Hepatocyte (in vitro differentiated cells): ENCODE data around the gene NAV2. TPM values are rescaled to one million over a fixed set of nuclear protein-coding genes. Genes with fewer than 3 reads are reported as not detected.

Experiments used
- DNase-seq: peaks from one replicate; pipeline ENCODE4 v3.0.0-alpha.2; 2016; ENCODE audit warnings: low spot score
- H2AFZ ChIP-seq: fragments of 200-600 bp; sonication (generic); 2 replicates; pipeline ENCODE4 v1.6.0; 2016; ENCODE audit warnings: antibody characterized with exemption, mild to moderate bottlenecking
- H3K27ac ChIP-seq: fragments of 200-600 bp; sonication (generic); 2 replicates; pipeline ENCODE4 v1.5.1; 2016; ENCODE audit warnings: mild to moderate bottlenecking
- H3K27me3 ChIP-seq: fragments of 200-600 bp; sonication (generic); 2 replicates; pipeline ENCODE4 v1.6.1; 2016
- H3K36me3 ChIP-seq: fragments of 200-600 bp; sonication (generic); replicated peaks from 2 replicates; pipeline ENCODE4 v1.5.1; 2016; ENCODE audit warnings: low read depth; ENCODE audit not compliant: insufficient read depth
- H3K4me1 ChIP-seq: fragments of 200-600 bp; sonication (generic); 2 replicates; pipeline ENCODE4 v1.5.1; 2016; ENCODE audit warnings: mild to moderate bottlenecking, moderate library complexity; ENCODE audit not compliant: insufficient read depth
- H3K4me2 ChIP-seq: fragments of 200-600 bp; sonication (generic); 2 replicates; pipeline ENCODE4 v1.6.0; 2016
- H3K4me3 ChIP-seq: fragments of 200-600 bp; sonication (generic); 2 replicates; pipeline ENCODE4 v1.5.1; 2016; ENCODE audit warnings: mild to moderate bottlenecking
- H3K79me2 ChIP-seq: fragments of 200-600 bp; sonication (generic); 2 replicates; pipeline ENCODE4 v1.6.0; 2017; ENCODE audit warnings: mild to moderate bottlenecking
- H3K9me2 ChIP-seq: fragments of 200-600 bp; sonication (generic); replicated peaks from 2 replicates; pipeline ENCODE4 v1.6.0; 2017; ENCODE audit warnings: mild to moderate bottlenecking; ENCODE audit not compliant: insufficient read depth
- H3K9me3 ChIP-seq: fragments of 200-600 bp; sonication (generic); 2 replicates; pipeline ENCODE4 v1.5.1; 2016; ENCODE audit warnings: low read depth, mild to moderate bottlenecking
- H4K20me1 ChIP-seq: fragments of 200-600 bp; sonication (generic); 2 replicates; pipeline ENCODE4 v1.6.0; 2016; ENCODE audit warnings: mild to moderate bottlenecking; ENCODE audit not compliant: insufficient read depth, poor library complexity, severe bottlenecking
- CTCF ChIP-seq: fragments of 200-600 bp; sonication (generic); IDR thresholded peaks from 2 replicates; pipeline ENCODE4 v1.5.1; 2016; ENCODE audit warnings: antibody characterized with exemption, mild to moderate bottlenecking; ENCODE audit not compliant: poor library complexity
- EZH2 ChIP-seq: fragments of 200-600 bp; sonication (generic); IDR thresholded peaks from 2 replicates; pipeline ENCODE4 v1.6.1; 2016; ENCODE audit warnings: antibody characterized with exemption, mild to moderate bottlenecking, borderline replicate concordance
- EZH2phosphoT487 ChIP-seq: fragments of 200-600 bp; sonication (generic); IDR thresholded peaks from one replicate; pipeline ENCODE4 v1.6.1; 2018; ENCODE audit warnings: antibody characterized with exemption, mild to moderate bottlenecking, low read depth, moderate library complexity; ENCODE audit not compliant: unreplicated experiment, severe bottlenecking
- WGBS: methylation state at CpG from one replicate; pipeline ENCODE4 v1.1.6; 2016; ENCODE audit warnings: low lambda C conversion rate; ENCODE audit errors: missing lambda C conversion rate; 5-methylcytosine and 5-hydroxymethylcytosine counted together
- polyA plus RNA-seq: library from polyadenylated mRNA; unstranded; fragments of >200 nt; fragmentation: Nextera tagmentation; extraction: Ambion mirVana; gene quantifications from 2 replicates; pipeline ENCODE4 v1.2.1, GENCODE V29; 2016
- total RNA-seq: library from RNA; depleted of rRNA; stranded (reverse); fragments of >200 nt; gene quantifications from 2 replicates; pipeline ENCODE4 v1.2.3, GENCODE V29; 2014

The NAV2 gene
- total and polyA plus RNA-seq, 2 experiments from 2014 or later = 23.7 to 30.8 TPM

- Histone ChIP-seq H3K27ac (peak overlapping the region; percentile 1), H3K36me3 (no peaks in the 10 kb centered on the region), H3K79me2 (no peaks in the 10 kb centered on the region), H3K9me2 (no peaks in the 10 kb centered on the region), H3K4me3 (no peak overlapping the region), H2AFZ (no peak overlapping the region), H3K4me1 (peaks cover 9% of the 10 kb centered on the region), H4K20me1 (no peaks in the 10 kb centered on the region), H3K27me3 (no peaks in the 10 kb centered on the region), H3K9me3 (no peaks in the 10 kb centered on the region), H3K4me2 (no peak overlapping the region)
- TF ChIP-seq EZH2 (no peak), EZH2phosphoT487 (no peak)
- WGBS = 99% methylated on average over 3 of the region's 3 CpGs
- no peak for DNase-seq
These were observed 24.2 kb downstream of the NAV2 start for GRCh38 chr11:19736831-19737230.

- Histone ChIP-seq H3K9me3 (no peaks in the 10 kb centered on the region), H3K27me3 (no peaks in the 10 kb centered on the region), H3K27ac (no peak overlapping the region), H3K4me2 (no peak overlapping the region), H3K4me3 (no peak overlapping the region), H4K20me1 (no peaks in the 10 kb centered on the region), H3K4me1 (peaks cover 9% of the 10 kb centered on the region), H2AFZ (no peak overlapping the region), H3K36me3 (no peaks in the 10 kb centered on the region), H3K9me2 (no peaks in the 10 kb centered on the region), H3K79me2 (no peaks in the 10 kb centered on the region)
- 82% methylated on average over 4 of the region's 4 CpGs for WGBS
- no peak for TF ChIP-seq EZH2
- TF ChIP-seq CTCF = no peak
- no peak for TF ChIP-seq EZH2phosphoT487
- no peak for DNase-seq
These were observed 24.9 kb downstream of the NAV2 start for GRCh38 chr11:19737575-19737974.

GRCh38 chr11:19738124-19738523, 25.5 kb downstream of the NAV2 start:
- 58% methylated on average over 3 of the region's 3 CpGs for WGBS
- no peaks in the 10 kb centered on the region for H4K20me1 ChIP-seq
- no peaks in the 10 kb centered on the region for H3K9me3 ChIP-seq
- no peak overlapping the region for H3K27ac ChIP-seq
- DNase-seq = no peak
- no peak overlapping the region for H2AFZ ChIP-seq
- H3K27me3 ChIP-seq = no peaks in the 10 kb centered on the region
- H3K9me2 ChIP-seq = no peaks in the 10 kb centered on the region
- H3K36me3 ChIP-seq = no peaks in the 10 kb centered on the region
- TF ChIP-seq EZH2phosphoT487 (no peak), EZH2 (no peak), CTCF (no peak)
- H3K4me3 ChIP-seq = no peak overlapping the region
- no peaks in the 10 kb centered on the region for H3K79me2 ChIP-seq
- H3K4me1 ChIP-seq = peaks cover 9% of the 10 kb centered on the region
- H3K4me2 ChIP-seq = no peak overlapping the region

- H3K9me3 ChIP-seq = no peaks in the 10 kb centered on the region
- no peaks in the 10 kb centered on the region for H3K27me3 ChIP-seq
- H3K27ac ChIP-seq = no peak overlapping the region
- WGBS = 72% methylated on average over 4 of the region's 4 CpGs
- H2AFZ ChIP-seq = no peak overlapping the region
- peaks cover 9% of the 10 kb centered on the region for H3K4me1 ChIP-seq
- DNase-seq = peak; percentile 39
- no peaks in the 10 kb centered on the region for H3K36me3 ChIP-seq
- H3K4me2 ChIP-seq = no peak overlapping the region
- no peaks in the 10 kb centered on the region for H3K9me2 ChIP-seq
- no peaks in the 10 kb centered on the region for H4K20me1 ChIP-seq
- no peaks in the 10 kb centered on the region for H3K79me2 ChIP-seq
- TF ChIP-seq CTCF (peak; percentile 39), EZH2phosphoT487 (no peak)
- H3K4me3 ChIP-seq = no peak overlapping the region
These were observed 27.2 kb downstream of the NAV2 start for GRCh38 chr11:19739872-19740271.
